Epithelial cell of esophagus (primary cell): ENCODE results near the gene FAM3C.
A peak's percentile ranks its signal among the peaks of the same experiment; 100 is the strongest.

ENCODE experiments used
- DNase-seq: peaks from one replicate; pipeline ENCODE4 v3.0.0; 2010; ENCODE audit warnings: low read depth
- H3K4me3 ChIP-seq: 2 replicates; pipeline ENCODE4 v1.5.1; 2011; ENCODE audit warnings: mild to moderate bottlenecking, low read length, control low read depth
- CTCF ChIP-seq: IDR thresholded peaks from 2 replicates; pipeline ENCODE4 v1.5.1; 2011; ENCODE audit warnings: low read depth, mild to moderate bottlenecking, low read length, control low read depth, inconsistent platforms; ENCODE audit not compliant: insufficient read depth; ENCODE audit errors: missing control alignments

Gene FAM3C

GRCh38 chr7:121313220-121313792, 82.8 kb downstream of the FAM3C start:
- peak; percentile 81 for DNase-seq
- no peak overlapping the region for H3K4me3 ChIP-seq
- TF ChIP-seq CTCF: no peak

GRCh38 chr7:121307021-121307574, 89.0 kb downstream of the FAM3C start:
- DNase-seq: peak; percentile 93
- H3K4me3 ChIP-seq: no peak overlapping the region
- no peak for TF ChIP-seq CTCF

GRCh38 chr7:121306565-121306964, 89.5 kb downstream of the FAM3C start:
- no peak for TF ChIP-seq CTCF
- H3K4me3 ChIP-seq: no peak overlapping the region
- DNase-seq: no peak

GRCh38 chr7:121305109-121305508, 91.0 kb downstream of the FAM3C start:
- DNase-seq: no peak
- H3K4me3 ChIP-seq: no peak overlapping the region
- TF ChIP-seq CTCF: no peak

GRCh38 chr7:121304102-121304658, 91.9 kb downstream of the FAM3C start:
- no peak for DNase-seq
- H3K4me3 ChIP-seq: no peak overlapping the region
- no peak for TF ChIP-seq CTCF

GRCh38 chr7:121303422-121304101, 92.5 kb downstream of the FAM3C start:
- no peak for TF ChIP-seq CTCF
- no peak for DNase-seq

GRCh38 chr7:121302214-121302745, 93.8 kb downstream of the FAM3C start:
- DNase-seq: peak; percentile 53
- H3K4me3 ChIP-seq: no peak overlapping the region
- no peak for TF ChIP-seq CTCF

More at GRCh38 chr7:121303422-121304101, 92.5 kb downstream of the FAM3C start:
- no peak overlapping the region for H3K4me3 ChIP-seq
